Uterus (tissue), 4 donors: ENCODE results near the gene PANX2. TPM values are rescaled to one million over a fixed set of nuclear protein-coding genes. Genes with fewer than 3 reads are reported as not detected.
A peak's percentile ranks its signal among the peaks of the same experiment; 100 is the strongest.

Source experiments
- DNase-seq, 2 donors: peaks; one replicate each; pipeline ENCODE4 v3.0.0-alpha.2; 2019 to 2020
- H3K27ac ChIP-seq, 2 donors: fragments of 200-600 bp; sonication (generic); 1 replicate in 1 of 2; 2 replicates in 1 of 2; pipeline ENCODE4 v1.5.1; 2016 to 2018
- H3K27me3 ChIP-seq, 2 donors: fragments of 200-600 bp; sonication (generic); one replicate each; pipeline ENCODE4 v1.5.1; 2018 to 2019; ENCODE audit warnings: control low read depth in 1 of 2
- H3K36me3 ChIP-seq, 2 donors: fragments of 200-600 bp; sonication (generic); one replicate each; pipeline ENCODE4 v1.5.1; 2019; ENCODE audit warnings: control low read depth in 1 of 2
- H3K4me1 ChIP-seq, 2 donors: fragments of 200-600 bp; sonication (generic); one replicate each; pipeline ENCODE4 v1.5.1; 2018 to 2019; ENCODE audit warnings: control low read depth in 1 of 2
- H3K4me3 ChIP-seq, 2 donors: fragments of 200-600 bp; sonication (generic); 1 replicate in 1 of 2; 2 replicates in 1 of 2; pipeline ENCODE4 v1.5.1; 2018 to 2019; ENCODE audit warnings: mild to moderate bottlenecking in 1 of 2
- H3K9me3 ChIP-seq, 2 donors: fragments of 200-600 bp; sonication (generic); one replicate each; pipeline ENCODE4 v1.5.1; 2019; ENCODE audit warnings: control low read depth in 1 of 2
- CTCF ChIP-seq, 4 experiments: fragments of 200-600 bp in 2 of 4; fragments of 450-650 bp in 2 of 4; sonication (generic) in 2 of 4; IDR thresholded peaks; one replicate each; pipeline ENCODE4 v1.5.1; 2016 to 2019; ENCODE audit warnings: antibody characterized with exemption in 4 of 4, mild to moderate bottlenecking in 2 of 4, moderate library complexity in 1 of 4
- POLR2A ChIP-seq, 2 donors: fragments of 450-650 bp; IDR thresholded peaks; one replicate each; pipeline ENCODE4 v1.6.1; 2016; ENCODE audit warnings: antibody characterized with exemption in 2 of 2, mild to moderate bottlenecking in 1 of 2, moderate library complexity in 1 of 2
- intact Hi-C: fragments of 100-400 bp; cut with DNase I; formaldehyde crosslinking; loops from one replicate; pipeline ENCODE4 v1.15.1; 2023; ENCODE audit warnings: low total_unique reads
- total RNA-seq, 4 donors: library from RNA; depleted of rRNA in 3 of 4; stranded (reverse); fragments of >200 nt in 3 of 4; gene quantifications; one replicate each; pipeline versions ENCODE4 v1.1.0 to v1.2.4, GENCODE V29; 2014 to 2023
- donor health status: DM: yes; HTN: yes; CAD: no.

The PANX2 gene
- total RNA-seq, 4 donors from 2014 or later: 0.35 to 0.43 TPM; not detected in 2

- Histone ChIP-seq H3K9me3 (no peaks in the 10 kb centered on the region), H3K4me1 (no peaks in the 10 kb centered on the region), H3K36me3 (no peaks in the 10 kb centered on the region), H3K27me3 (no peaks in the 10 kb centered on the region), H3K27ac (no peak overlapping the region), H3K4me3 (no peak overlapping the region)
- no peak for TF ChIP-seq POLR2A (IDR thresholded peaks at IDR 0.05)
- DNase-seq: no peak
- intact Hi-C loops: no loop called here
Observed at GRCh38 chr22:50150161-50151129, 20.1 kb upstream of the PANX2 start.

GRCh38 chr22:50151571-50152537 is 18.7 kb upstream of the PANX2 start:
- Histone ChIP-seq H3K36me3 (no peaks in the 10 kb centered on the region), H3K27me3 (no peaks in the 10 kb centered on the region), H3K27ac (no peak overlapping the region), H3K4me1 (no peaks in the 10 kb centered on the region), H3K9me3 (no peaks in the 10 kb centered on the region), H3K4me3 (no peak overlapping the region)
- TF ChIP-seq POLR2A (IDR thresholded peaks at IDR 0.05): no peak
- no peak for TF ChIP-seq CTCF (IDR thresholded peaks at IDR 0.05)
- DNase-seq: no peak
- intact Hi-C loops: no loop called here

GRCh38 chr22:50153056-50153755 is 17.3 kb upstream of the PANX2 start:
- H3K27ac ChIP-seq: no peak overlapping the region
- no peaks in the 10 kb centered on the region for H3K9me3 ChIP-seq
- no peaks in the 10 kb centered on the region for H3K27me3 ChIP-seq
- intact Hi-C loops: no loop called here
- H3K4me1 ChIP-seq: no peaks in the 10 kb centered on the region
- no peak overlapping the region for H3K4me3 ChIP-seq
- H3K36me3 ChIP-seq: no peaks in the 10 kb centered on the region
- DNase-seq: no peak
- TF ChIP-seq CTCF (IDR thresholded peaks at IDR 0.05) (no peak), POLR2A (IDR thresholded peaks at IDR 0.05) (no peak)

- Histone ChIP-seq H3K4me1 (no peaks in the 10 kb centered on the region), H3K36me3 (no peaks in the 10 kb centered on the region), H3K4me3 (no peak overlapping the region), H3K27me3 (no peaks in the 10 kb centered on the region), H3K27ac (no peak overlapping the region), H3K9me3 (no peaks in the 10 kb centered on the region)
- intact Hi-C loops: no loop called here
- DNase-seq: no peak
- no peak for TF ChIP-seq CTCF (IDR thresholded peaks at IDR 0.05)
- no peak for TF ChIP-seq POLR2A (IDR thresholded peaks at IDR 0.05)
Observed at GRCh38 chr22:50153756-50154140, 16.8 kb upstream of the PANX2 start.

- no peaks in the 10 kb centered on the region for H3K27me3 ChIP-seq
- H3K27ac ChIP-seq: no peak overlapping the region
- no peak for DNase-seq
- H3K36me3 ChIP-seq: no peaks in the 10 kb centered on the region
- H3K4me1 ChIP-seq: no peaks in the 10 kb centered on the region
- no peak overlapping the region for H3K4me3 ChIP-seq
- no peaks in the 10 kb centered on the region for H3K9me3 ChIP-seq
- intact Hi-C loops: no loop called here
- TF ChIP-seq CTCF (IDR thresholded peaks at IDR 0.05) (no peak), POLR2A (IDR thresholded peaks at IDR 0.05) (peak in 1 of 2 donors; percentile 10)
Observed at GRCh38 chr22:50157709-50158375, 12.7 kb upstream of the PANX2 start.
